Measurements from ENCODE around the gene ERO1B.

- TF ChIP-seq POLR2A (IDR thresholded peaks at IDR 0.05) (no peak), CTCF (IDR thresholded peaks at IDR 0.05) (no peak)
Measured at GRCh38 chr1:236185687-236186086, 96.1 kb downstream of the ERO1B start.

Data from thyroid gland (tissue), 4 donors.